Urinary bladder (tissue), 4 donors: ENCODE data around the gene CMTM8. TPM values are rescaled to one million over a fixed set of nuclear protein-coding genes. Genes with fewer than 3 reads are reported as not detected.

Experiments used
- DNase-seq: peaks from one replicate; pipeline ENCODE4 v3.0.0-alpha.2; 2015; ENCODE audit errors: extremely low spot score
- H3K27ac ChIP-seq: one replicate; pipeline ENCODE4 v1.5.1; 2013; ENCODE audit warnings: low read depth, mild to moderate bottlenecking, moderate library complexity
- H3K36me3 ChIP-seq: one replicate; pipeline ENCODE4 v1.6.1; 2013; ENCODE audit warnings: mild to moderate bottlenecking, moderate library complexity; ENCODE audit not compliant: insufficient read depth
- H3K4me1 ChIP-seq: one replicate; pipeline ENCODE4 v1.6.1; 2013; ENCODE audit warnings: mild to moderate bottlenecking, moderate library complexity; ENCODE audit not compliant: insufficient read depth
- H3K4me3 ChIP-seq: one replicate; pipeline ENCODE4 v1.5.1; 2013; ENCODE audit warnings: low read depth, low read length
- WGBS: extraction: QIAGEN DNeasy Blood & Tissue Kit; methylation state at CpG from one replicate; pipeline ENCODE4 v1.1.7; 2013; 5-methylcytosine and 5-hydroxymethylcytosine counted together
- polyA plus RNA-seq: library from polyadenylated mRNA; stranded (reverse); fragments of 200-250 nt; gene quantifications from one replicate; pipeline ENCODE4 v1.2.3, GENCODE V29; 2013
- total RNA-seq: library from RNA; depleted of rRNA; stranded (reverse); fragments of >200 nt; gene quantifications from one replicate; pipeline ENCODE4 v1.2.3, GENCODE V29; 2014
- donor health status: healthy with polysubstance abuse.
- donor health status: healthy.

The CMTM8 gene
- total and polyA plus RNA-seq, 2 donors = 1.6 to 10.0 TPM

DNA sequence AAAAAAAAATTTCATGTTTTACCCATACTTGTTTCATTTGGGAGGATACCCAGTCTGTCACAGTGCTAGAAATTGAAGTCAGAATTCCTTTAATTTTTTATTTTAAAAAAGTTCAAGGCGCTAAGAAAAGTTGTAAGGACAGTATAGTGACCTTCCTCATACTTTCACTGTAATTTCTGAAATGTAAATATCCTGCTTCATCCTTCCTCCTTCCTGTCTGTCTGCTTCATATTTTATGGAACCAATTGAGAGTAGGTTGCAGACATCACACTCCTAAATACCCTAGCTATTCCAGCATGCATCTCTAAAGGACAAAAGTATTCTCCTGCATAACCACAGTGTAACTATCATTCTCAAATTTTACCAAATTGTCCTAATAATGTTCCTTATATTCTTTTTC is 35.8 kb downstream of the CMTM8 start:
- DNase-seq = no peak
- WGBS = 88% methylated on average over 1 of the region's 1 CpG
- Histone ChIP-seq H3K4me3 (no peak overlapping the region), H3K27ac (no peak overlapping the region), H3K4me1 (peaks cover 1% of the 10 kb centered on the region), H3K36me3 (no peaks in the 10 kb centered on the region)

DNA sequence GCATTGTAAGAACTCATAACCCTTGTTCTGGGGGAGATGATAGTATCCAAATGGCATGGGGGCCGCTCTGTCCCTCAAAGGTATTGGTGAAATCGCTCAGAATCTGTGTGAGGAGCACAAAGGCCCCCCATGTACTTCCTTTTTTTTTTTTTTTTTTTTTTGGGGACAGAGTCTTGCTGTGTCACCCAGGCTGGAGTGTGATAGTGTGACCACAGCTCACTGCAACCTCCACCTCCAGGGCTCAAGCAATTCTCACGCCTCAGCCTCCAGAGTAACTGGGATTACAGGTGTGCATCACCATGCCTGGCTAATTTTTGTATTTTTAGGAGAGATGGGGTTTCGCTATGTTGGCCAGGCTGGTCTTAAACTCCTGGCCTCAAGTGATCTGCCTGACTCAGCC is 37.0 kb downstream of the CMTM8 start:
- H3K4me3 ChIP-seq = no peak overlapping the region
- no peak for DNase-seq
- 95% methylated on average over 4 of the region's 4 CpGs for WGBS

DNA sequence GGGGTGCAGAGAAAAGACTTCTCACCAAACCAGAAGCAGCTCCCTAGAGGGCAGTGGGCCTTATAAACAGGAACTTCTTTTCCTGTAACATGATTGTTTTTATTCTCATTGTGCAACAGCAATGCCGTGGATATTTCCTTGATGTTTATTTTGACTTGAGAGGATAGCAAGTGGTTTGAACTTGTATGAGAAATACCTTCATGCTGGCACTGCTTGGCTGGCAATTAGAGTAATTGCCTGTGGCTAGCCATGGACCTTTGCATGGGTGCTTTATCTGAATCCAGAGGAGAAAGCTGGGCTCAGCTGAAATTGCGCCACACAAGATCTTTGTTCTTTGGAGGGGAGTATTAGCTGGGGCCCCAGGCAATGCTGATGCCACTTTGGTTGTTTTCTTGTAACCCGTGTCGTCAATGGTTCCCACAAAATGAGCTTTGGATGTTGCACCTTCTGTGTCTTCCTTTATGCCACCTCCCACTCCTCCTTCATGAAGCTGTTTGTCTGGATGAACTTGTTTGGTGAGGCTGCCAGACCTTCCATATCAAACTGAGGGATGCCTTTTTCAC is 37.9 kb downstream of the CMTM8 start:
- no peak overlapping the region for H3K27ac ChIP-seq
- H3K36me3 ChIP-seq = no peaks in the 10 kb centered on the region
- WGBS = 72% methylated on average over 4 of the region's 4 CpGs
- no peak for DNase-seq
- no peak overlapping the region for H3K4me3 ChIP-seq
- peaks cover 1% of the 10 kb centered on the region for H3K4me1 ChIP-seq

More for the DNA sequence above, 37.0 kb downstream of the CMTM8 start:
- H3K36me3 ChIP-seq = no peaks in the 10 kb centered on the region
- no peak overlapping the region for H3K27ac ChIP-seq
- H3K4me1 ChIP-seq = peaks cover 1% of the 10 kb centered on the region

DNA sequence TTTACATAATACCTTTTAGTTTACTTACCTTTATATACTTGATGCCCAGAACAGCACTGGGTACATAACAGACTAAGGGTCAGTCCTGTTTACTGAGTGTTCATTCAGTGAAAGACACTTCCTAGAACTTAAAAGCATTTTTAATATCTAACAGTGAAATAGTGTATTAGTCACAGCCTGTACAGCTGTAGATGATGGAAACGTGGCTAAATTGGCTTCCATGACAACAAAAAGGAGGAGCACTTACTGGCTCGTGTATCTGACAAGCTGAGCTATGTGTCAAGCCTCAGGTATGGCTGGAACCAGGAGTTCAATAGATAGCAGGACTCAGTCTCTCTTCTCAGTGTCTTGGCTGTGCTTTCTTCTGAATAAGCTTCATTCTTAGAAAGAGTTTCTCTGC is 40.2 kb downstream of the CMTM8 start:
- no peak overlapping the region for H3K27ac ChIP-seq
- no peak overlapping the region for H3K4me3 ChIP-seq
- no peak for DNase-seq
- 22% methylated on average over 2 of the region's 2 CpGs for WGBS
- H3K36me3 ChIP-seq = no peaks in the 10 kb centered on the region
- H3K4me1 ChIP-seq = peaks cover 2% of the 10 kb centered on the region

DNA sequence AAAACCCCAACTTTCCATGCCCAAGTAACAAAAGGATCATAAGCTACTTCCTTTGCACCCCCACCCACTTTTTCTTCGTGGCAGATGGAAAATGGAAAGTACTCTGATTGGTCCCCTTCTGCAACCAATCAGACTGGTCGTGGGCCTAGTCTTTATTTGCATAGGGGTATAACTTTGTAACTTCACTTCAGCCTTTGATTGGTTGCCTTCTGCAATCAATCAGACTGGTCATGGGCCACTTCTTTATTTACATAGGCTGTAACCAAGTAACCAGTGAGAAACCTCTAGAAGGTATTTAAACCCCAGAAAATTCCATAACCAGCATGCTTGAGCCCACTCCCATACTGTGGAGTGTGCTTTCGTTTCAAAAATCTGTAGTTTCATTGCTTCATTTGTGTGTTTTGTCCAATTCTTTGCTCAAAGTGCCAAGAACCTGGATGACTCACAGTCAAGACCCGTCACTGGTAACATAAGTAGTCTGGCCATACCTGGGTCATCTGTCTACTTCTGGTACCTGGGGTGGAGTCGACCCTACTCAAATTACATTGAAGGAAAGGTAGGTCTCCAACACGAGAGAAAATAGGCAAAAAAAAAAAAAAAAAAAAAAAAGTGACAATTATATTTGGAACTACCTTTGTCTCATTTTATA is 41.9 kb downstream of the CMTM8 start:
- H3K4me1 ChIP-seq = peaks cover 2% of the 10 kb centered on the region
- no peak overlapping the region for H3K4me3 ChIP-seq
- no peak for DNase-seq
- no peak overlapping the region for H3K27ac ChIP-seq
- 92% methylated on average over 6 of the region's 6 CpGs for WGBS
- no peaks in the 10 kb centered on the region for H3K36me3 ChIP-seq

DNA sequence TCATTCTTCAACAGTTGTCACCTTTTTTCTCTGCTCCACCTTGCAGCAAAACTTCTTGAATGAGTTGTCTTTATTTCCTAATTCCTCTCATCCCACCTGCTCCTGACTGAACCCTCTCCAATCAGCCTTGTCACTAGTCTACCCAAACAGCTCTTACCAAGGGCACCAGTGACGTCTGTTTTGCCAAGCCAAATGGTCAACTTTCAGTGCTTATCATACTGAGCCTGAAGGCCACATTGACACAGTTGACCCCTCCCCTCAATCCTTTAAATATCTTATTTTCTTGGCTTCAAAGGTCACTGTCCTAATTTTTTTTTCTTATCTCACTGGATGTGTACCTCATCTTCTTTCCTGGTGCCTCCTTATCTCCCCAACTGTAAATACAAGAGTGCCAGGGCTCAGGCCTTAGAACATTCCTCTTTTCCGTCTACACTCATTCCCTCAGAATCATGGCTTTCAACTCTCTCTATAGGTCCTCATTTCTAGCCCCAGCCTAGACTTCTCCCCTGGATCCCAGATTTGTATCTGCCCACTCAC is 43.2 kb downstream of the CMTM8 start:
- DNase-seq = no peak
- 85% methylated on average over 2 of the region's 2 CpGs for WGBS
- Histone ChIP-seq H3K27ac (no peak overlapping the region), H3K4me1 (peaks cover 2% of the 10 kb centered on the region), H3K4me3 (no peak overlapping the region), H3K36me3 (no peaks in the 10 kb centered on the region)

DNA sequence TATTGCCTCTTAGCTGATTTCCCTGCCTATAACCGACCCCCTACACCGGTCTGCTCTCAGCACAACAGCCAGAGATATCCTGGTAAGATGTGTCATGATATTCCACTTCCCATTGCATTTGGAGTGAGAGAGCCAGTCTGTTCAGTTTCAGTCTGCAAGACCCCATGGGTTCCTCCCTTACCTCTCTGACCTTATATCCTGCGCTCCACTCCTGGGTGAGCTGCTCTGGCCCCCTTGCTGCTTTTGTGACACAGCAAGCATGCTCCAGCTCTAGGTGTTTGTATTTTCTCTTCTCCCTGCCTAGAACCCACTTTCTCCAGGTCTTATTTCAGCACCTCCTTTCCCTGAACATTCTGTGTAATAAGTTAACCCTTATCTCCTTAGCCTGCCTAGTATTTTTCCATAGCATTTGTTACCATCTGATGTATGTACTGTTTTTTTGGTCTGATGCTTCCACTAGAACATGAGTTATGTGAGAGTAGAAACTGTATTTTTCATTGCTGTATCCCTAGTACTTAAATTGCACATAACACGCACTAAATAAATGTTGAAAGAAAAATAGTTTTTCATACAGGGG is 44.2 kb downstream of the CMTM8 start:
- DNase-seq = no peak
- 86% methylated on average over 4 of the region's 4 CpGs for WGBS
- Histone ChIP-seq H3K36me3 (no peaks in the 10 kb centered on the region), H3K4me3 (no peak overlapping the region), H3K4me1 (peaks cover 2% of the 10 kb centered on the region), H3K27ac (no peak overlapping the region)

DNA sequence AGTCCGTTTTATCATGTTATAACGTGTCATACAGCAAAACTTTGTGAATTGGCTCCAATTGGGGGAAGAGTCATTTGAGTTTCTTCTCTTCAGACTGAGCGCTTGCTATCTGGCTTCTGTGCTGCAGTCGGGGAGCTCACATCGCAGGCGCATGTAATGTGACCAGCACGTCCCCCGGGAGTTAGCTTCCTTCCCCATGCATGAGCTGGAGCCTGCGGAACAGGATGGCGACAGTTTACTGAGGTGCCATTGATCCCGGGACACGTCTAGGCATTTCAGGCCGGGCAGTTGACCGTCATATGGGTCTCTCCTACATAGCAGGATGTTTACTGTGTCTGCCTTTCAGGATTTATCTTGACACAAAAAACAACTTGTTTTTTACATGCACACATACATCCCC is 44.8 kb downstream of the CMTM8 start:
- H3K27ac ChIP-seq = peak overlapping the region; percentile 27
- no peak for DNase-seq
- H3K36me3 ChIP-seq = no peaks in the 10 kb centered on the region
- 42% methylated on average over 14 of the region's 14 CpGs for WGBS
- peaks cover 2% of the 10 kb centered on the region for H3K4me1 ChIP-seq
- no peak overlapping the region for H3K4me3 ChIP-seq

DNA sequence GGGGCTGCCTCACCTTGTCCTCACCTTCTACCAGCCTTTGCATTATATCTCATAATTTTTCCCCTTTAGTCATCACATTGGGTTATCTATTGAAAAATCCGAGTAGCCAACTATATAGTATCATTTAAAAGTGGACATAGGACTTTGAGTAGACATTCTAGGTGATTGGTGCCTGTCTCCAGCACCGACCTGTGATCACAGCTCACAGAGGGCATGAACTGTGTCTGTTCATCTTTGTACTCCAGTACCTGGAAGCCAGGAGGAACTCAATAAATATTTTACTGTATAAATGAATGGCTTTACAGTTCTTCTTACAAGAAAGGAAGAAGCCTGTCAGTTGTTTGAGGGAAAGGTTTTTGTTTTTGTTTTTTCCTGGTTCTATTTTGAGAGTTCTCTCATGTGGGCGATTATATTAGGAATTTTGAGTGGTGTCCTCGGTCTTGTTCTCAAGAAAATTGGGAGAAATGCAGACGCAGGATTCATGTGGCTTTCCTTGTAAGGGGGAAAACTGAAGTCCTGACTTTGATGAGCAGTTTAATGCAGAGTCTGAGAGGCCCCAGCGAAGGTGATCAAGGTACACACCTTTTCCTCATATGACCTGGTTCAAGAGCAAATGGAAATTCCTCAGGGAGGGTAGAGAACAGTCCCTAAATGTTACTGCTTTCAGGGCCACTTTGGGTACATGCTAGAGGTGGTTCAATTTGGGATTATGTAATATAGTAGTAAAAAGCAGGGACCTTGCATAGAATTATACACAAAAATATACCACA is 46.1 kb downstream of the CMTM8 start:
- no peak overlapping the region for H3K27ac ChIP-seq
- no peak for DNase-seq
- no peaks in the 10 kb centered on the region for H3K36me3 ChIP-seq
- H3K4me1 ChIP-seq = peaks cover 2% of the 10 kb centered on the region
- 83% methylated on average over 6 of the region's 6 CpGs for WGBS
- H3K4me3 ChIP-seq = no peak overlapping the region

DNA sequence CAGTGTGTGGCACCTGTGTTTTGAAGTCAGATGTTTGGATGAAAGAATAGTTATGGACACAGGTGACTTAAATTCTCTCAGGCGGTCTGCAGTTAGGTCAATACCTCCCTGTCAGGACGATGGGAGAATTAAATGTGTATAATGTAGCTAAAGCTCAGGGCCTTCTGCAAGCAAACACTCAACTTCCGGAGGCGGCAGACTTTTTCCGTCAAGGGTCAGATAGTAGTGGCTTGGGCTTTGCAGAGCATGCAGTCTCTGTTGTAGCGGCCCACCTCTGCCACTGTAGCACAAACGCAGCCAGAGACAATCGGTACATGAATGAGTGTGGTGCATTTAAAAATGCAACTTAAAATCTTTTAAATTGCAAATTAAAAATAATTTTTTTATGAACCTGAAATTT is 47.4 kb downstream of the CMTM8 start:
- Histone ChIP-seq H3K4me3 (no peak overlapping the region), H3K4me1 (peaks cover 2% of the 10 kb centered on the region), H3K27ac (no peak overlapping the region), H3K36me3 (no peaks in the 10 kb centered on the region)
- DNase-seq = no peak
- WGBS = 74% methylated on average over 8 of the region's 8 CpGs

DNA sequence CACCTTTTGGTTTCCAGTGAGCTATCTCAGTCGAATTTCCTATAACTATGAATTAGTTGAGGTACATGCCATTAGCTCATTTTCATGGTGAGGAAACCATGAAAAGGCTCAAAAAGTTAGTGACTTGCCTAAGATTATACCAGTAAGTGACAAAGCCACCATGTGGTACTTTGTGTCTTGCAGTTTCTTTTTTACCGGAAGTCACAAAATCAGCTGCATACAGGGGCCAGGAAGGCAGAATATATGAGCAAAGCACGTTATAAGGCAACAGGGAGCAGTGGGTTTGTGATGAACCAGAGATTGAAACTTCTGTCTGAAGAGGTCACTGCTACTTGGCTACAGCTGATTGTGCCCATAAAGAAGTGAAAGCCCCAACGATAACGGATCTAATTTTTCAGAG is 50.3 kb downstream of the CMTM8 start:
- DNase-seq = no peak
- Histone ChIP-seq H3K36me3 (no peaks in the 10 kb centered on the region), H3K4me1 (no peaks in the 10 kb centered on the region), H3K27ac (no peak overlapping the region), H3K4me3 (no peak overlapping the region)
- WGBS = 89% methylated on average over 5 of the region's 5 CpGs

DNA sequence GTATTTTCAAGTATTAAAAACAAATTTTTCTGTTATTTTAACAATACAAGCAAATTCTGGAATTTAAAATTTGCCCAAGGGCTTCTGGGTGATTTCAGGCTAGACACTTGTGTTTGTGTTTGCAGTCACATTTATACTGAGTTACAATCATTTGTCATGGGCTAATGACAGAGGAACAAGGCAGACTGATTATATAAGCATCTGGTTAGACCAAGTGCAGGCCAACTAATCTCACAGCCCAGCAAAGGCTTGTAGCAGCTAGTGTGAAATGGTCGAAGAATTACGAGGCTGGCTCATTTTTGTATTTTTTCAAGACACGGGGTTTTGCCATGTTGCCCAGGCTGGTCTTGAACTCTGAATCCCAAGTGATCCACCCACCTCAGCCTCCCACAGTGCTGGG is 52.1 kb downstream of the CMTM8 start:
- H3K36me3 ChIP-seq = no peaks in the 10 kb centered on the region
- no peak overlapping the region for H3K4me3 ChIP-seq
- no peak overlapping the region for H3K27ac ChIP-seq
- 83% methylated on average over 3 of the region's 3 CpGs for WGBS
- H3K4me1 ChIP-seq = no peaks in the 10 kb centered on the region
- no peak for DNase-seq

DNA sequence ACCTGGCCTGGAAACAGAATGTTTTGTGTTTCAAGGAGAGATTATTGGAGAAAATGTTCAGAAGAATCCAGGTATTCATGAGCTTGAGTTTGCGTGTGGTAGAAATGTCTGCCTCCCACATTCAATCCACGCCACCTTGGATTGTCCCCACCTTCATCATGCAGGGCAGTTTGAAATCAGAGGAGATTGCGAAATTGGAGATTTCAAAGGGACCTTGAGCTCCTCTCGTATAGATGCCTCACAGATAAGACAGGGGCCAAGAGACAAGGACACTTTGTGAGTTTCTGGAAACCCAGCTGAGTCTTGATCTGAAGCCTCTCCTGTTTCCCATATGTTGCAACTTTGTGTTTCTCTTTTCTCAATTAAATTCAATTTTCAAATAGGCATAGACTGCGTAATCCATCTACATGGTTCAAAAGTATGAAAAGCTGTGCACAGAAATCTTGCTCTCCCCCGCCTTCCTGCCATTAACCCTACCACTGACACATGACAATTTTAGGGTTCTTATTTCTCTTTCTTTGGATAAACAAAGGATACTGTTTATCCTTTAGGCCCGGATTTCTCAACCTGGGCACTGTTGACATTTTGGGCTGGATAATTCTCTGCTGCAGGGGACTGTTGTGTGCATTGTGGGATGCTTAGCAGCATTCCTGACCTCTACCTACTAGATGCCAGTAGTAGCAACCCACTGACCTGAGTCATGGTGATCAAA is 53.8 kb downstream of the CMTM8 start:
- no peak for DNase-seq
- H3K36me3 ChIP-seq = no peaks in the 10 kb centered on the region
- H3K4me3 ChIP-seq = no peak overlapping the region
- no peaks in the 10 kb centered on the region for H3K4me1 ChIP-seq
- no peak overlapping the region for H3K27ac ChIP-seq
- 80% methylated on average over 7 of the region's 7 CpGs for WGBS
